NCI-H2171 treated with DMSO at 0.1 percent for 48 hours (cell line): Measurements from ENCODE around the gene ZNF652.
A peak's percentile ranks its signal among the peaks of the same experiment; 100 is the strongest.
"Not testable (repeated sequence)": the region's sequence is repeated elsewhere in the genome, so short reads cannot be mapped to it uniquely, and the experiment has no call there.

Experiments
- DNase-seq: peaks from one replicate; lab custom pipeline; 2025; lab: John Stamatoyannopoulos, UW

The ZNF652 gene

DNA sequence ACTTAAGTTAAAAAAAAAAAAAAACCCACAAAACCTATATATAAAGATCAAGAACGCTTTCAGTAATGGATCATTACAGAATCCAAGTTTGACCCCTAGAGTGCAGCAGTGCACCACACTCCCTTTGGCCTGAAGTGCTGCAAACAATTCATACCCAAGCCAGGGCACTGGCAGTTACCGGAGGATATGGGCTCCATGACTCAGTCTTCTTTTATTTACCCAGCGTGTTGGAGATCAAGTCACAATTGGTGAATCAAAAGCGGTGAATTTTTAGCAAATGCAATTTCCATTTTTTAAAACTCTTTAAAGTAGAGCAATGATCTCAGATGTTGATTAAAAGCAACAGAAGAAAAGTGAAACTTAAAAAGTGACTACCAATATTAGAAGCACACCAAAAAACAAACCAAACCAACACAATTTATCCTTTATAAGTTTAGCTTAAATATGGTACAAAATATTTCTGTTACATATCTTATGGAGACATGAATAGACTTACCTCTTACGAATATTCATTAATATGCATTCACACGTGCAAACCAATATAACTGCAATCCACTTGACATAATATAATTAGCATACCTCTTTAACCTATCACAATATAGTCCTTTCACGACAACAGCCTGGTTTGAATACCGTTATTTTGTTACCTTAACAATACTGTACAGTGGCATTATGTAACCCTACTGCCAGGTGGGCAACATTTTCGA, 46.3 kb downstream of the ZNF652 start:
- peak; percentile 55 for DNase-seq

DNA sequence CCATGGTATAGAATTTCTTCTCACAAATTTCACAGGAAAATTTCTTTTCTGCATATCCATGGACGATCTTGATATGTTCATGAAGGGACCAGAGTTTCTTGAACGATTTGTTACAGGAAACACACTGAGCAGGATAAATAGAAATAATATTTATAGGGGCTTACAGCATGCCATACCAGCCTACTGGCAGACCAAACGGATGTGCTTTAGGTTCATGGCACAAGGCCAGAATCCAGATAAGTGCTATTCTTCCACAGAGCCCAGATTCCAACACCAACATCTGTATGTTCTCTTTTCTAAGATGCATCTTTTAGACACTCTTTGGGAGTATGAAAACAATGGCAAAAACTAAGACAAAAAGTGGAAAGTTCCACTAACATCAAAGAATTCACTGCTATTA, 49.3 kb downstream of the ZNF652 start:
- no peak for DNase-seq

DNA sequence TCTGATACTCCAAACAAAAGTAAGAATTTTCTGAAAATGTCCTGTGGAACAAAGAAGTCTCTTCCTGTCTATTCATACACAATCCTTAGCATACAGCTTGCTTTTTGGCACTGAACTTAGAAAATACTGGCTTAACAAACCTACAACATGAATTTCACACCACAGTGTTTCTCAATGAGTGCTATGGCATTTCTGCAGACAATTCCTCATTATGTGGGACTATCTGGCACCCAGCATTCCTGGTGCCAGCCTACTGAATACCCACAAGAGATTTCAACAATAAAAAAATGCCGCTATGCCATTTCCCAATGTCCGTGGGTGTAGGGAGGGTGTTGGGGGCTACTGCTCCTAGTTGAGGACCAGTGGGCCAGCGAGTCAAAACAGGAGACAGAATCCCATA, 62.1 kb downstream of the ZNF652 start:
- DNase-seq = no peak

DNA sequence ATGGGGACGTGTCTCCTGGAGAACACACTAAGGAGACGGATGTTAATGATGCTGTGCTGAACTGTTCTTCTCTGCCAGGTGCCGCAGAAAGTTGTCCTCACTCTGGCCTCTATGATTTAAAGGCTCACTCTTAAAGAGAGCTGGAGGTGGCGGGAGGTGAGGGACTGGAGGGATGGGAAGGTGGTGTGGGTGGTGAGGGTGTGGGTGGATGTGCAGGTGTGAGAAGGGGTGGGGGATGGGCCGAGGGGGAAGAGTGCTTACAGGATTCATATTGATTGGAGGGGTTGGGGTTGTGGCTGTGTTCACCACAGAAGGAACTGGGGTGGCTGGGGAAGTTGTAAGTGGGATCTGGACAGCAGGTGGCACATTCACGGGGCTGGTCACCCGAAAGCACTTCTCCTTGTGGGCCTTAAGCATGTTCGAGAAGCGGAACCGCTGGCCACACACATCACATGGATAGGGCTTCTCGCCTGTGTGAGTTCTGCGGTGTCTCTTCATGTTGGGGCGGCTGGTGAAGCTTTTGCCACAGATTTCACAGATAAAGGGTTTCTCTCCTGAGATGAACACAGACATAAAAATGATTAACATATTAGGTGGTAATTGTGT, 63.6 kb downstream of the ZNF652 start:
- no peak for DNase-seq

DNA sequence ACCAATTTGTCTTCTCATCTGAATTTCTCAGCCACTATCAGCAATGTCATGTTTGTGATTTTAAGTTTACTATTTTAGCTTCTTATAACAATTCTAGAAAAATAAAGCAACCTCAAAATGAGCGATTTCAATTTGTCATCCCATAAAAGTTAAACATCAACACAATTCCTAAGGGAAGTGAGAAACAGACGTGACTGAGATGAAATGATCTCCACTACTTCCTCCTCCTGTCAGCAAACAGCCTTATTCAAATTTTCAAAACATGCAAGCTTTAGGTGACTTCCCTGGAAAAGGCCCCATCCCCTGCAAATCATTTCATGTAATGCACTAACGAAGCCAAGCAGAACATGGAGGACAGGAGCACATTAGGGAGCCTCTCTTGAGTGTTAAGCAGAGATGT, 64.9 kb downstream of the ZNF652 start:
- DNase-seq = no peak

DNA sequence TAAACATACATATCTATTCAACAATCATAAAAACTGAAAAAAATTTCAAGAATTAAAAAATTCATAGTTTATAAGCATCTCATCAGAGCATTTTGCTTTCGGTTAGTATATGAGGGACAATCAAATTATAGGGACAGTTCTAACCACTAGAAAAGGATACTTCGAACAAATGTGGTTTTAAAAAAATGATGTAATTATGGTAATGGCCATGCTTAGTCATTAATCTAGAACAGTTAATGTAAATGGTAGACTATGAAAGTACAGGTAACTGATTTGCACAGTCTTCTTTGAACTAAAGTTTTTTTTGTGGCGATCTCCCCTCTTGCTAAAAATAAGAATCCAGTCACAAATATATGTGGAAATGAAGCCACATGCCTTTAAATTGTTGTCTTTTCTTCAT, 67.9 kb downstream of the ZNF652 start:
- DNase-seq = no peak

DNA sequence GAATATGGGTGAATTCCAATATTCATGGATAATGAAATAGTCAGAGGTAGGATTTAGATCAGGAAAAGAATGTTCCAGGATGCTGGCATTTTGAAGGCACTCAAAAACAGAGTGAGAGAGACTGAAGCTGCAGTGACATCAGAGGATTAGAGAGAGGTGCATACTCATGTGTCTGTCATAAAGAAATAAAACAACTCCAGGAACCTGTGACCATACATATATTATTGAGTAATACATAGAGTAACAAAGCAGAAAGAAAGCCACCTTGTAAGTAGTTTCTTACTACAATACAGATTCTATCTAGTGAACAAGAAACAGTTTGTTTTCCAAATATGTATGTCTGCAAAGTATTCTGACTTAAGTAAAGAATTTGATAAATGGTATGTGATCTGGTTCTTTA, 69.1 kb downstream of the ZNF652 start:
- DNase-seq = no peak

DNA sequence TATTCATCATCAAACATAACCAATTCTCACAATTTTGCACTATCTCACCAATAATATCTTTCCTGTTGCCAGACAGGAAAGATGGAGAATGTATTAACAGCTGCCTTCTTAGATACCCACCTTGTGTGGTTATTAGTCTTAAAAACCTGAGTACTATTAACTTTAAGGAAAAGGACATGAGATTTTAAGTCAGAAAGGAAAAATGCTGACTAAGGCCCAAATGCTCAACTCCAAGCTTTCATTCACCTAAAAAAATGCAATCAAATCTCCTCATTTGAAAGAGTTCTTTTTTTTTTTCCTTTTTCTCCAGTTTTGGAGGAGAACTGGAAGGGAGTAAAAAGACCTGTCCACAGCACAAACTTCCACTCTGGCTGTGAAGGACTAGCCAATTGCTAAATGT, 70.1 kb downstream of the ZNF652 start:
- DNase-seq = no peak

DNA sequence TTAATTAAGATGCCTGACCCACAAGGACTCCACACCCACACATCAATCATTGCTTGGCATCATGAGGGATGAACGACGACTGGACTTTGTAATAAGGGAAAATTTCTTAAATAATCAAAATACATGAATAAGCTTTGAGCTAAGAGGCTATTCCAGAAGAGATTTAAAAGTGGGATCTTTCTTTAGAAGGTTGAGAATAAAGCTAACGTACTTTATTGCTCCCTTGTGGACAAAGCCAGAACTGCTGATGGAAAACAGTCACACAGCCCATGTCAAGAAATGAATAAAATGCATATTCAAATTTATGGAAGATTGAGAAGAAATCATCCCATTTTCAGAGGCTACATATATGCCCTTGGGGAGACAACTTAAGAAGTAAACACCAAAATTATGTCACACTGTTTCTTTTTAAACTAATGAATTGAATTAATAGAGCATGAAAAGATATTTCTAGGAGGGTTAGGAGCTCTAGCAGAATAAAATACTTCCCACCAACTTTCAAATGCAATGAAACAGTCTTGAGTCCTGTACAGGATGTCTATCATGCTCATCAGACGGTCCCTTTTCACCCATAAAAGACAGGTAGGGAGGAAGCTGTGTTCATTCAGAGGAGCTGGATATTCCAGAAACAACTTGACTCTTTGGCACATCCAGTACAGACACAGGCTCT, 71.2 kb downstream of the ZNF652 start:
- DNase-seq = peak; percentile 18

DNA sequence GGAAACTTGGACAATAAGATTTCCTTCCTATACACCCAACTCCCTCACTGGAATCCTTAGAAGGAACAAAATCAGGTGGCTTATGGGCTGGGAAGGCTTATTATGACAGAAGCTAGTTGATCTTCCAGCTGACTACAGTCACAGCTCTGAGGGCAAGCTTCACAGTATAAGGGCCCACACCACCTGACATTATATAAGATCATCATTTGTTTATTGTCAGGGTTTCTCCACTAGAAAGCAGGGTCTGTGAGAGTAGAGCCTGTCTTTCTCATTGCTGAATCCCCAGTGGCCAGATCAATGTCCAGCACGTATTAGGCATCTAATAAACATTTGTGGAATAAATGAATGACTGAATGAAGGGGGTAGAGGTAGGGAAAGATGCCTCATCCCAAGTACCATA, 73.7 kb downstream of the ZNF652 start:
- DNase-seq = no peak

DNA sequence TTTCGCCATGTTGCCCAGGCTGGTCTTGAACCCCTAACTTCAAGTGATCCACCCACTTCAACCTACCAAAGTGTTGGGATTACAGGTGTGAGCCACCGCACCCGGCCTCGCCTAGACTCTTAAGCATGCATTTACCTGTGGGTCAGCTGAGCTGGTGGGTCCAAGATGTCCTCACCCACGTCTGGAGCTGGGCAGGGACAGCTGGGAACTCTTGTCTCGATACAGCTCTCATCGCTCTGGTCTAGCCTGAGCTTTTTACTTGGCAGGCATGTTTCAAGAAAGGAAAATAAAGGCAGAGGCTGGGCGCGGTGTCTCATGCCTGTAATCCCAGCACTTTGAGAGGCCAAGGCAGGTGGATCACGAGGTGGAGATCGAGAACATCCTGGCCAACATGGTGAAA, 74.6 kb downstream of the ZNF652 start:
- DNase-seq = no peak

DNA sequence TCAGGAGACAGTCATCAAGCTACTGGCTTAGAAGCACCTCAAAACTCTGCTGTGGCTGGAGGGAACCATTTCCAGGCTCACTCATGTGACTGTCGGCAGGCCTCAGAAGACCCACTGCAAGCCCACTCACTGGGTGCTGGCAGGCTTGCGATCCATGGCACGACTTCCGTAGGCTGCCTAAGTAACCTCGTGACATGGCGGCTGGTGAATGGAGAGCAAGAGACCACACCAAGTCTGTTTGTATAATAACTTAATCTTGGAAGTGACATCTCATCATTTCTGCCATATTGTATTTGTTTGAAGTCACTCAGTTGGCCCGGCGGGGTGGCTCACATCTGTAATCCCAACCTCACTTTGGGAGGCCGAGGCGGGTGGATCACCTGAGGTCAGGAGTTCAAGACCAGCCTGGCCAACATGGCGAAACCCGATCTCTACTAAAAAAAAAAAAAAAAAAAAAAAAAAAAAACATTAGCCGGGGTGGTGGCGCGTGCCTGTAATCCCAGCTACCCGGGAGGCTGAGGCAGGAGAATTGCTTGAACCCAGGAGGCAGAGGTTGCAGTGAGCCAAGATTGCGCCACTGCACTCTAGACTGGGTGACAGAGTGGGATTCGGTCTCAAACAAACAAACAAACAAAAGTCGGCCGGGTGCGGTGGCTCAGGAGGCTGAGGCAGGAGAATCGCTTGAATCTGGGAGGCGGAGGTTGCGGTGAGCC, 75.6 kb downstream of the ZNF652 start:
- DNase-seq = not testable (repeated sequence)

DNA sequence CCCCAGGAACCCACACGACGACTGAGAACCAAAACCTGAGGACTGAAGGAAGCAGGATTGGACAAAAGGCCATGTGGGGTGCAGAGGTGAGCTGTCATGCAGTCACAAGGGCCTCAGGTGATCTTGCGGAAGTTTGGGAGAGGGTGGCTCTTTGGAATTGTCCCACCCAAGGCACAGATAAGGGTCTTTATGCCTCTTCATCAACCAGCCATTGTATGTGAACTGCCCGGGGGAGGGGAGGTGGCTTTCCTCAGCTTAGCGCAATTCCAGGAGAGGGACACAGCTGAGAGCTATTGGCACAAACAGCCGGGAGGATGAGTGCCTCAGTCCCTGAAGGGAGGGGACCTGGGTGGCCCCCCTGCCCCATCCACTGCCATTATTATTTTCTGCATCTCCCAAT, 76.3 kb downstream of the ZNF652 start:
- no peak for DNase-seq

DNA sequence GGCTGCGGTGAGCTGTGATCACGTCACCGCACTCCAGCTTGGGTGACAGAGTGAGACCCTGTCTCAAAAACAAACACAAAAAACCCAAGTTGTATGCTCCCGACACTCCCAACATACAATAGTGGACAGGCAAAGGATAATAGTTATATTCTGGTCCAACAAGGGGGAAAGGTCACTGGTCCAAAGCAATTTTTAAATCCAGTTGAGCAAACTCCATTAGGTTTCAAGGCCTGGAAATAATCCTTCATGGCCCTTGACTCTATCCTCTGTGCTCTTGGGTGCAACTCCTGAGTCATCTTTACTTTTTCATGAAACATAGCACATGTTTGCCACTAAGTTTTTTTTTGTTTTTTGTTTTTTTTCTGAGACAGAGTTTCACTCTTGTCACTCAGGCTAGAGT, 81.1 kb downstream of the ZNF652 start:
- no peak for DNase-seq

DNA sequence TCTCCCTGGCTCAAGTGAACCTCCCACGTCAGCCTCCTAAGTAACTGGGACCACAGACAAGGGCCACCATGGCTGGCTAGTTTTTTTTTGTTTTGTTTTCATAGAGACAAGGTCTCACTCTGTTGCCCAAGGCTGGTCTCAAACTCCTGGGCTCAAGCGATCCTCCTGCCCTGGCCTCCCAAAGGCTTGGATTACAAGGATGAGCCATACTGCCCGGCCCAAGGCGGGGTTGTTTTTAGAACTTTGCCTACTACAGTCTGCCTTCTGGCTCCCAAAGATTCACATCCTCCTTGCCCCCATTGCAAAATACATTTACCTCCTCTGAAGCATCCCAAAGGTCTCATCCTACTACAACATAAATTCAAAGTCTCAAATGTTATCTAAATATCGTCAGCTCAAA, 82.0 kb downstream of the ZNF652 start:
- no peak for DNase-seq

DNA sequence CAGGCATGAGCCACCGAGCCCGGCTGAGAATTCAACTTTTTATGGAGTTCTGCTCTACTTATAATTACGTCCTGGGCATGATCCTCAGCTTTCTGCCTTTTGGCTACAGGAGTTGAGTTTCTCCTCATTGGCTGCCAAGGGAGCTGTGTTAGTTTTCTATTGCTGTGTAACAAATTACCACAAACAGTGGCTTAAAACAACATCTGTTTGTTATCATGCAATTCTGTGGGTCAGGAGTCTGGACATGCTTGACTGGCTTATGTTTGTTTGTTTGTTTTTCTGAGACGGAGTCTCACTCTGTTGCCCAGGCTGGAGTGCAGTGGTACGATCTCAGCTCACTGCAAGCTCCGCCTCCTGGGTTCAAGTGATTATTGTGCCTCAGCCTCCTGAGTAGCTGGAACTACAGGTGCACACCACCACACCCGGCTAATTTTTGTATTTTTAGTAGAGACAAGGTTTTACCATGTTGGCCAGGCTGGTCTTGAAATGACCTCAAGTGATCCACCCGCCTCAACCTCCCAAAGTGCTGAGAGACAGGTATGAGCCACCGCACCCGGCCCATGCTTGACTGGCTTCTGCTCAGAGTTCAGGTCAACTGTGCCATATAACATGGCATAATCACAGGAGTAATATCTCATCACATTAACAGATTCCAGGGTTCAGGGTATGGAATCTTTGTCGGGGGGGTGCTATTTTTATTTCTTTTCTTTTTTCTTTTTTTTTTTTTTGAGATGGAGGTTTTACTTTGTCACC, 82.6 kb downstream of the ZNF652 start:
- not testable (repeated sequence) for DNase-seq

DNA sequence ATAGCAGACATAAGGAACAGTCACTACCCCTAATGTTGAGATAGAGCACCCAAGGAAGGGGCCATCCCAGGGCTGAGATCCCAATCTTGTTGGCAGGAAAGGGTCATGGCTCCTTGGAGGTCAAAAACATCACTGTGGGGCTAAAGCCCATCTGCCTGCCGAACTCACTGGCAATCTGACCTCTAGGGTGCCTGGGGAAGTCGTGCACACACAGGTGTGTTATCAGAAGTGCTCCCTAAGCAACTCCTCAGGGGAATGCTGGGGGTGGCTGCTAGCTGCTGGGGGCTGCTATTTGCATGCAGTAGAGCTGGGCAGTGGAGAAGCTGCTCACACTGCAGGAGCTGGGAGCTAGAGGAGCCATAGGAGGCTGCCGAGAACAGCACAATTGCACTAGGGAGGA, 84.0 kb downstream of the ZNF652 start:
- no peak for DNase-seq

DNA sequence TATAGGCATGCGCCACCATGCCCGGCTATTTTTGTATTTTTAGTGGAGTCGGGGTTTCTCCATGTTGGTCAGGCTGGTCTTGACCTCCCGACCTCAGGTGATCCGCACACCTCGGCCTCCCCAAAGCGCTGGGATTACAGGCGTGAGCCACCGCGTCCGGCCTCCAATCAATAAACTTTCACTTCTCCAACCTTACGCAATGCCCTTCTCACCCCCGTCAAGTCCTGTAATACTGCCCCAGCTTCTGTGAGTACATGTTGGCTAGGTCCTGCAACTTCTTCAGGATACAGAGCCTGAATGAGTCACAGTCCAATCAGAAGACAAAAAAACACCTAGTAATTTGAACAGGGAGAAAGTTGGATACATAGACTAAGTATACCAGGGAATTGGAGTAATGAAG, 84.4 kb downstream of the ZNF652 start:
- no peak for DNase-seq

DNA sequence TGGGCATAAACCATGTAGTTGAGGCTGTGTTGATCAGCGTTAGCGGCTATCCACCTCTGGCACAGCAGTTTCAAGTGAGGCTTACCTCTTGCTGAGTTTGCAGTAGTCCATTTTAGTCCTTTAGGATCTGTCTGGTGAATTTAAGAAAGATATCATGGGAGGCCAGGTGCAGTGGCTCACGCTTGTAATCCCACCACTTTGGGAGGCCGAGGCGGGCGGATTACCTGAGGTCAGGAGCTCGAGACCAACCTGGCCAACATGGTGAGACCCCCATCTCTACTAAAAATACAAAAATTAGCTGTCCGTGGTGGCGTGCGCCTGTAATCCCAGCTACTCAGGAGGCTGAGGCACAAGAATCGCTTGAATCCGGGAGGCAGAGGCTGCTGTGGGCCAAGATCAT, 86.1 kb downstream of the ZNF652 start:
- DNase-seq = not testable (repeated sequence)

DNA sequence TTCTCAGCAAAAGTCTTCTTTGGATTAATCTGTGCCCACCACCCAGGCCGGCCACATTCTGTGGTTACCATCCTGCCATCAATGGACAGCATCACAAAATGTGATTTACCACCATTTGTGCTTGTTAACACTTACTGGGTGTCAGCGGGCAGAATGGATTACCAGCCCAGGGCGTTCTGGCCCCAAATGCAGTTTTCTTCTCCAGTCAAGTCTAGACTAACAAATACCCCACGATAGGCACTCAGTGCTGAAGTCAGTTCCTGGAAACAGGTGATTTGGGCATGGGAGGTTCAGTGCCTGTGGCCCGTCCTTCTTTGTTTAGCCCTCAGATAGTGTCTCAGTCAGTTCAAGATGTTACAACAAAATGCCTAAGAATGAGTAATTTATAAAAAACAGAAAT, 92.7 kb downstream of the ZNF652 start:
- no peak for DNase-seq

DNA sequence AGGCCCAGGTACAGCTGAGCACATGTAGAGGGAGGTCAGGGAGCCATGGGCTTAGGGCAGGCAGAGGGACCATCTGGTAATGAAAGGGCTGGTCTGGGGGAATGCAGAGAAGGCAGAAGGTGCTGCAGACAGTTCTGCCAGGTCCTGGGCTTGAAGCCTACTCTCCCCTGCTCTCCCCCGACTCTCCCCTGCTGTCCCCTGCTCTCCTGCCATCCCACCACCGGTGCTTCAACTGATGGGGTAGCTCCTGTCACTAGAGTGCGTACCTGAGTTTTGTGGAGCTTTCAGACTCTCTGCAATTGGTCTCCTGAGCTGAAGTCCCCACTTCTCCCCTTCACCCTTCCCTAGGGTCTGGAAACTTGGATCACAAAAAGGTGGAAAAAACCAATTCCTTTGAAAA, 94.1 kb downstream of the ZNF652 start:
- DNase-seq = no peak

DNA sequence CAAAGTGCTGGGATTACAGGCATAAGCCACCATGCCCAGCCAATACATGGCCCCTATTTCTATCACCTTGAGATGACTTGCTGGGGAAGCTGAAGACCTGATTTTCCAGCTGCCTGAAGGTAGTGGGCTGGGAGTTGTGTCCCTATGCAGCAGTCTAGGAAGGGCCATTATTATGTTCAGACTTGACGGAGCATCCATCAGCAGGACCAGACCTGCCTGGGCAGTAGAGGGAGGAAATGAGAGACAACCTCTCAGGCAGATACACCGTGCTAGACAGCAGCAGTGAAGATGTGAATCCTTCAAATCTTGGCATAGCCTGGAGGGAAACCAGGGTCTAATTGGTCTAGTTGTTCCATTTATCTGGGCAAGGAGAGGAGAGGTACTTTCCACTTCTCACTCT, 95.8 kb downstream of the ZNF652 start:
- DNase-seq = no peak
